Daoy (cell line): ENCODE measurements around the gene PLXNC1. TPM values are rescaled to one million over a fixed set of nuclear protein-coding genes. Genes with fewer than 3 reads are reported as not detected.
A peak's percentile ranks its signal among the peaks of the same experiment; 100 is the strongest.

Experiments used
- DNase-seq: peaks from one replicate; pipeline ENCODE4 v3.0.0-alpha.2; 2015; ENCODE audit warnings: low read depth
- total RNA-seq: library from RNA; depleted of rRNA; stranded (reverse); fragments of >200 nt; shearing (Covaris generic); gene quantifications from 2 replicates; pipeline ENCODE4 v1.2.3, GENCODE V29; 2014

The PLXNC1 gene
- total RNA-seq, 1 experiment from 2014 or later, result 2.1 TPM

DNA sequence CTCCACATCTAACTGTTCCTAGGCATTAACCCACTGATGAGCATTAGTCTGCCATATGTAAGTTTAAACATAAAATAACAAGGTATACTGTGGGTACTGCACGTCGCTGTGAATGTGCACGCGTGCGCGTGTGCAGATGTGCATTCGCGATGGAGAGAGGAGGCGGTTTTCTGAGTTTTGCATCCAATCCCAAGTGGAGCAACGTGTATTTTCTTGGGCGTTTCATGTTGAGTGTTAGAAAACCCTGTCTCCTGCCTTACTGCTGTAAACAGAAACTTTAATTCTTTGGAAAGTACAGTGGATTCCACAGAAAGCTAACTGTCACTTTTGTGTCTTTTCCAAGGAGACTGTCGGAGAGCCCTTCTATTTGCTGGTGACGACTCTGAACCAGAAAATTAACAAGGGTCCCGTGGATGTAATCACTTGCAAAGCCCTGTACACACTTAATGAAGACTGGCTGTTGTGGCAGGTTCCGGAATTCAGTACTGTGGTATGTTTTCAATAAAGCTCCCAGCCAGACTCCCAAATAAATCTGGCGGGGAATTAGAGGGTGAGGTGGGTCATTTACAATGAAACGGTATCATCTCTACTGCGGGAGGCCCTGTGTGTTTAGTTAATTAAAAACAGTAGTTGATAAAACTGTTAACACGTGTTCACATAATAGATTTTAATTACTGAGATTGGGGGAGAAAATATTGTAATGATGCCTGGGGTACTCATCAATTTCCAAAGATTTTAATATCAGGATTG, 116.5 kb downstream of the PLXNC1 start:
- no peak for DNase-seq

DNA sequence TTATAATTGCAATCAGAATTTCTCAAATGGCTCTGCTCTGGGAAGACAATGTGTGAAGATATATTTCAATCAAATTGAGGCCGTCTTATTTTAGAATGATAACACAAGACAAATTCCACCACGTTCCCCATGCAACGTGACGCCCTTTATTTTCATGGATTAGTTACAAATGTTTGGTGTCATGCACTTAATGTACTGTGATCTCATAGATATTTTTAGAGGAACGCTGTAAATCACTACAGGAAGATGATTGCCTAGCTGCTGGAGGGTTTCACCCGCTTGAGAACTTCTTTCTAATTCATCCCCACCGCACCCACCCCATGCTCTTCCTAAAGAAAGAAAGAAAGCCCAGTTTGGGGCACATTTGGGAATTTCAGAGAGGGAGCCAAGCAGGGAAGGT, 117.2 kb downstream of the PLXNC1 start:
- no peak for DNase-seq

DNA sequence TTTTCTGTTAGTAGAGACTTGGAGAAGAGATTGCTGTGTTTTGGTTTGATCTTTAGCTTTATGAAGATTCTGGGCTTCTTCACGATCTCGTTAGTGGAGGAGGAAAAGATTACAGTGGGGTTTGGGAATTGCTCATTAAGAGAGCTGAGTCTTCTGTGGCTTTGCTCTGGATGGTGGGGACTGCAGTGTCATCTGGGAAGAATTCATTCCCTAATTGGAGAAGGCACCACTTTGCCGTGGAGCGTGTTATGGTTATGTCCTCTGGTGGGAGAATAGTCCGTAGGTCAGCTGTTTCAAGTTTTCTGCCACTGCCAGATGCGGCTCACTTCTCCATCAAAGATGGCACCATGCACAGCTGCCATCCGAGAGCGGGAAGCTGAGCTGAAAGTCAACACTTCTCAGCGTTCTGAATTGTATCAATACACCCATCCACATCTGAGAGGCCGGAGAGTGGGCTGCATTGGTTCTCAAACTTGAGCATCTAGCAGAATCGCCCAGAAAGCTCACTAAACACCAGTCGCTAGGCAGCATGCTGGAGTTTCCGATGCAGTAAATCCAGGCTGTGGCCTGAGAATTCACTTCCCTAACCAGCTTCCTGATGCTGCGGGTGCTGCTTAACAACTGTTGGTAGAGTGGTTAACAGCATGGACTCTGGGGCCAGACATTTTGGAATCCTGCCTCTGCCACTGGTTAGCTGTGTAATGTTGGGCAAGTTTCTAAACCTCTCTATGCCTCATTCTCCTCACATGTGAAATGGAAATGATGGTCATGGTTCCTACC, 117.8 kb downstream of the PLXNC1 start:
- no peak for DNase-seq

DNA sequence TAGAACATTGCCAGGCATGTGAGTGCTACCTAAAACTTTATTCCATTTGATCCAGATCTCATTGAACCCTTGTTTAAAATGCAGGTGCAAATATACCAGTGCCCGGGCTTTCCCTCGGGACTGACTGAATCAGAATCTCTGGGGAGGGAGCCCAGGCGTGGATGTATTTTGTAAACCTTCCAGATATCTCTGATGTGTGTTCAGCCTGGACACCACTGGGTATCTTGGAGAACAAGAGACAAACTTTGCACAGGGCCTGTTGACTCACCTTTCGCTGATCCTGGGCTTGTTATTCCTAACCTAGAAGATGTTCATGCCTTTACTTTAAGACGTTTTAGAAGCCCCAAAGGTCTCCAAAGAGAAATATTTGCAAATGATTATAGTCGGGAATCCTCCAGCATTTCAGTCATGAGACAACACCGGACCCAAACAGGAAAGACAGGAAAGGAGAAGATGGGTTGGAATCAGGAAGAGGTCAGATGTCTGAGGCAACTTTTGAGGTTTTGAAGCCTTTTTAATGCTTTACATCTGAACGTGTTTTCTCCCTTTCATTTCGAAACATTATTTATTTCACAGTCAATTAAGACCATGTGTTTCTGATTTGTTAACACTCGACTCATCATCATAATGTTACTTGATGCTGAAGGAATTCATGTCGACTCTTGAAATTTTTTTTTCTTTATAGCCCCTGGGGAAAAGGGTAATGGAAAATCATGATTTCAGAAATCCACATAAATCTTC, 118.6 kb downstream of the PLXNC1 start:
- no peak for DNase-seq

DNA sequence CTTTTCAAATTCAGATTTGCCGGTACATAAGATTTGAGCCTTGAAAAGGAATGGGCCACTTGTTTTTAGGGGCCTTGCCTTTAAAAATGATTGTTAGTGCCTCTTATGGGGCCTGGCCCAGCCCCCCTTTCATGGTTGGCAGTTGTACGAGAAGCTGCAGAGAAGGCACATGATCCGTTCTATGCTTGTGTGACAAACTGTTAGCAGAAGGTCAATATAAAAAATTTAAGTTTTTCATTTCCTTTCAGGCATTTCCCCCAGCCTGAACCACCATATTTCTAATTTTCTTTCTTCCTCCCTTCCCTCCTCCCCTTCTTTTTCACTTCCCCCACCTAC, 119.1 kb downstream of the PLXNC1 start:
- DNase-seq, result no peak

DNA sequence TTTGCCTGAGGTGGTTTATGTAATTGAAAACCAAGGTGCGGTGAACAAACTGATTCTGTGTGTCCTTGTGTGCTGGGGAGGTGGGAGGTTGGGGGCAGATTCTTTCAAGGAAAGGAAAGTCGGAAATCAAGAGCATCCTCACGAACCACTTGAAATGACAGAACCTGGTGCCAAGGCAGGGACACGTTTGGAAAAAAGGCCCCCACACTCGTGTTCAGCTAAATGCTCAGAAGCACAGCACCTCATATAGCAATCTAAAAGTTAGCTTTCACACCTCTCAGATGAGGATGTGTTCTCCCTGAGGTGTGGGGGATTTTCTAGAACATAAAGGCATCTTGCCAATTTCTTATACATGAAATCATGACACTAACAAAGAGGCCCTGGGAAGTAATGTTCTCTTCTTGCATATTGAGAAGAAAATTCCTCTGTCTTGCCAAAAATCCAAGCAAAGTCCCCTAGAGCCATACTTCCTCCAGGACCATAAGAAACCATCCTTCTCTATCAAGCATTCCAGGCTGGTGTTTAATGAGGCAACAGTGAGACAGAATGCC, 119.6 kb downstream of the PLXNC1 start:
- no peak for DNase-seq

DNA sequence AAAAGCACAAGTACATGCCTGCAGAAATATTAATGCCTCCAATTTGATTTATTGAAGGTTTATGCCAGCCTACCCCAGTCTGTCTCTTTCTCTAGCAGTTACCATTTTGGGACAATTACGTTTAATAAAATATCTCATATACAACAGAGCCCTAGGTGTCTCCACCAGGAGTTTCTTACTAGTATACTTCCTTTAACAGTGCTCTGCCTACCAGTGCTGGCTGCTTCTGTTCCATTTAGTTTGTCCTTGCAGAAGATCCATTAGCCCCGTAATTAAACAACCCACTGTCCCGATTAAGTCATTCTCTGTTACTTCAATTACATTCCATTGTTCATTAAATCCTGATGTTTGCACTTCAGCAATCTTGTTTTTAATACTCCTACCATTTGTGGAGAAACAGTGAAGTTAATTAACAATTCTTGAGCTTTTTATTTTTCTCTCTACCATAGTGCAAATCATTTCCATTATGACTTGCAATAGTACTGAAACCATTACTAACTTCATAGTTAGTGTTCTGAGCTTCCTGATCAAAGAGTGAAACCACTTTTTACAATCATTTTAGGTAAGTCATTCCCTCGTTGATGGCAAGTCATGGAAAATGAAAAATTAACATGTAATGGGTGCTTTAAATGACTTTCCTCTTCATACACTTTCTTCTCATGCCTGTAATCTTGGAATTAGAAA, 121.1 kb downstream of the PLXNC1 start:
- DNase-seq, result no peak

DNA sequence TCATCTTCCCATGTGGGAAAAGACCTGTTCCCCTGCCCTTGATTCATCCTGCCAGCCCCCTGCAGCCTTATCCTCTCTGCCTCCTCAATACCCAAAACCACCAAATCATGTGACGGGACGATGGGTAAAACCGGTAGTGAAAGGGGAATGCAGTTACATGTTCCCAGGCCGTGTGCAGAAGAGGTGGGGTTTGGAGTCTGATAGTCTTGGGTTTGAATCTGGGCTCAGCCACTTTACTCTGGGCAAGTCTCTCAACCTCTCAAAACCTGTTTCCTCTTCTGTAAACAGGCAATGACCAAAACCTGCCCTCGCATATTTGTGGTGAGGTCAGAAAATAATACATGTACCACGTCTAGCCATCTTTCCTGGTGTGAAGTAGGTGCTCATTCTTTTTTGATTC, 123.0 kb downstream of the PLXNC1 start:
- DNase-seq, result no peak

DNA sequence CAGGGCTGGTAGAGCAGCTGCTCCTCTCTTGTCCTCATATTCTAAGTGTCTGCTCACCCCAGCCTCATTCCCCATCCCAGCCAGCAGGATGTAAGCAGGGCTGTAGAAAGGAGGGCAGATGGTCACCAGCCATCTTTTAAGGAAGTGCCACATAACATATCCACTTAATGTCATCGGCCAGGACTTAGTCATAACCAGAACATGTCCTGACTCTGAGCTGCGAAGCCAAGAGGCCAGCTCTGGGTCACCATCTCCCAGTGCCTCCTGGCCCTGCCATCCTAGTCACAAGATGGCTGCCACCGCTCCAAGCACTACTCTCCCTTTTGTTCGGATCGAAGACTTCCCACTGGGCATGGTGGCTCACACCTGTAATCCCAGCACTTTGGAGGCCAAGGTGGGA, 123.9 kb downstream of the PLXNC1 start:
- DNase-seq, result no peak

DNA sequence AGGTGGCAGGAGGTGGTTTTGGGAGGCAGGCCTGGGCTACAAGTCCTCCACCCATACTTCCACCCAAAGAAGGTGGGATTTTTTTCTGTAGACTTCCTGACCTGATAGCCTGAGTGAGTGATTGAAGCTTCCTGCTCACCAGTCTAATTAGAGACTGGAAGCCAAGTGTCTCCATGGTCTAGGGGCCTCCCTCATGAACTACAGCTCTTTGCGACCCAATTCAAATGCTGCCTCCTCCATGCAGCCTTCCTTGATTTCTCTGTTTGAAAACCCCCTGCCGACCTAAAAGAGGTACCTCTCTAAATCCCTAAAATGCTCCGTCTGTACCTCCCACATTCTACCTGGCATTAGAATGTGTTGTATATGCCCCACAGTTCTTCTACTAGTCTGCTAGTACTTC, 124.9 kb downstream of the PLXNC1 start:
- no peak for DNase-seq

DNA sequence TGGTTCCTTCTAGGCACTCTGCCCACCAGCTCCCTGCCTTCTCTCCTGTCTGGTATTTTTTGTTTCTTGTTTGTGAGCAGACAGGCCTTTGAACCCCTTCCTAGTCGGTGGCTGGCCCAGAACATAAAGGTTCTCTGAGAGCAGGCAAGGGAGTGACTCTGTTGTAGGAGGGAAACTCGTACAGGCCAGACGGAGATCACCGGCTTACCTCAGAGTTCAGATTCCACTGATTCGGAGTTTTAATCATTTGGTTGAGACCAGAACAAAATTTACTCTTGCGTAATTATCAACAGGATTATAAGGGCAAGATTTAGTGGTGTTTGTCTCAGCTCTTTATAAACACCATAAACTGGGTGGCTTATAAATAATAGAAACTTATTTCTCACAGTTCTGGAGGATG, 128.3 kb downstream of the PLXNC1 start:
- DNase-seq, result no peak

DNA sequence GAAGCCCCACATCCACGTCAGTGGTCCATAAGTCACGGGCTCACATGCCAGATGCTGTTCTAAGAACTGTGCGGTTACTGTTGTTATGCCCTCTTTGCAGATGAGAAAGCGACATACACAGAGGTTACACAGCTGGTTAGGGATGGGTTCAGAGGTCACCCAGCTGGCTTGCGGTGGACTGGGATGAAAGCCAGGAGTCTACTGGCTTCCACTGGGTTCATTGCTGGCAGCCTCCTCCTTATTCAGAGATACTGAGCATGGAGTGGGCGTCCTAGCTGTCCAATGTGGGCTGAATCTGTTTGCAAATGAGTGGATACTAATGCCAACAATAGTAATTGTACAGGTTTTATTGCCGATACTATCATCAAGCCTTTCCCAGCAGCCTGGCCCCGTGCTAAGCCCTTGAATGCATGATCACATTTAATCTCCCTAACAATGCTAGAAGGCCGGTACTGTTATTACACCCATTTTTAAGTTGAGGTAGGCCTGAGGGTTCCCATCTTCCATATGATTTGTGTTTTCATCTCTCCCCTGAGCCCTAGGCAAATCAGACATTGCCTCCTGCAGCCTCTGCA, 129.1 kb downstream of the PLXNC1 start:
- DNase-seq, result no peak

DNA sequence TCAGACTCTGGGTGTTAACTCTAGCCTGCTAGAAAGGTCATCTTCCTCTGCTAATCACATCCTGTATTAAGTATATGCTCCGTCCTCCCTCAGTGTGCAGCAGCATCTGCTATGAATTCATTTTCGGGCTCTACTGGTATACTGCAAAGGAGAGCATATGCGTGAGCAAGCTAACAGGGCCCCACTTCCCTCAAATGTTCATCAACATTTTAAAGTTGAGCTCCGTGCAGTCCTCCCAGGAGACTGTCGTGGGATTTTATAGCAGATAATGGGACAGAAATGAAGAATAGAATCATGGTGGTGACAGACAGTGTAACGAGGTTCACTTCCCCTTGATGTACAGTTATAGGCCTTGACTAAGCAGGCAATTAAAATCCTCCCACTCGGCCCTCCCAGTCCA, 131.7 kb downstream of the PLXNC1 start:
- DNase-seq, result no peak

DNA sequence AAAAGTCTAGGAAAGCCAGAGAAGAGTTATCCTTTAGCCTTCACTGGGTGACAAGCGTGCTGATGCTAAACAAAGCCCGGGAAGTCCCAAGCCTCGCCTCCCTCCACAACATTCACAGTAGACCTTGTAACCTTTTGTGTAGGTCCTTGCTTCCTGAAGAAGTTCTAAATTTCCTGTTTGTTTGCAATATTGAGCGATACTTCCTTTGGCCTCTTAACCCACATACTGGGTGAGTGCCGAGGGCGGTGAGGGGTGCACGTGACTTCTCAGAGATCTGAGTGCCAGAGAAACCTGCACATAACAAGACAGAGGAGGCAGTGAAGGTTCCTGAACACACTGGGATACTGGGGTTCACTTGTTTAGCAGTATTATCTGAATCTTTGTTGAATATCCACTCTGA, 134.3 kb downstream of the PLXNC1 start:
- no peak for DNase-seq

DNA sequence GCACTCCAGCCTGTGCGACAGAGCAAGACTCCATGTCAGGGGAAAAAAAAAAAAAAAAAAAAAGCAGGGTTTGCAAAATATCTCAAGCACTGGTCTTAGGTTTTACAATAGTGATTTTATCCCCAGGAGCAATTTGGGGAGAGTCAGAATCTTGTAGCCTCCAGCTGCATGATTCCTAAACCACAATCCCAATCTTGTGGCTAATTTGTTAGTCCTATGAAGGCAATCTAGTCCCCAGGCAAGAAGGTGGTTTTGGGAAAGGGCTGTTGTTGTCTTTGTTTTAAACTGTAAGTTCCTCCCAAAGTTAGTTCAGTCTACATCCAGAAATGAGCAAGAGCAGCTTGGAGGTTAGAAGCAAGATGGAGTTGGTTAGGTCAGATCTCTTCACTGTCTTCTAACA, 135.7 kb downstream of the PLXNC1 start:
- DNase-seq, result no peak

DNA sequence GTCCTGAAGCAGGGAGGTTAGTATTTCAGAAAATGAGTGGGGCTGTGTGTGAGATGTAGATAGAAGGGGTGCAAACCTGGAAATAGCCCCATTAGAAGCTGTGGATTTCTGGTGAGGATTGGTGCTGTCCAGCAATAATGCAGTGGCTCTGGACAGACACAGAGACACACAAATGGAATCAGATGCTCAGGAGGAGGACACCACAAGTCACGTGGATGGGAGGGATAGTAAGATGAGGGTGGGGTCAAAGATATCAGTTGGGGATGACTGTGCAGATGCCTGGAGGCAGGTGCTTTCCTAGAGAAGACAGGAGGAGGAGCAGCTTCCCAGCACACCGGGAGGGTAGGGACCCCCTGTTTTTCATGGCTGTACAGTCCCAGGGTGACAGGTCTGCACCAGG, 136.5 kb downstream of the PLXNC1 start:
- no peak for DNase-seq

DNA sequence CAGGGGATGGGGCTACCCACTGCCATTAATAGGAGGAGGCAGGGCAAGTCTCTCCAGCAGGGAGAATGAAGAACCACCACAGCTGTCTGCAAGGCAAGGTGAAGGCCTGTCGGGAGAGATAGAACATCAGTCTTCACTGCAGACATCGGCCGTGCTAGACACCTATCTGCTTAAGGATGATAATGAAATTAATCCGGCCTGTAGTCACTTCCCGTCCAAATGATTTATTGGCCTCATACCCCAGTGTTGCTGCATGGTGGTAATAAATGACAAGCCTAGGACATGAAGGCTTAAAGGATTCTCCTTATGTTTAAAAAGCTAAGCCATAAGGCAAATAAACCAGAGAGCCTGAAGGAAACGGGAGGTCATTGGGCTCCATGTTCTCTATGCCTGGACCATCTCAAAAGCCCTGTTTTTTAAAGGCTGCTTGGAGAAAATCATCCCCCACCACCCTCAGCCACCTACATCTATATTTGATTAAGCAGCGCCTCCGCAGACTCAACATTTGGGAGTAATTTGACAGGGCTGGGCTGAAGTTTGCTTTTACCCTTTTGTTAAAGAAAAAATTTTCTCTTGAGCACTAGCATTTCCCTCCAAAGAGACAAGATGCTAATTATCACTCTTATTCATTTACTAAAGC, 137.7 kb downstream of the PLXNC1 start:
- no peak for DNase-seq

DNA sequence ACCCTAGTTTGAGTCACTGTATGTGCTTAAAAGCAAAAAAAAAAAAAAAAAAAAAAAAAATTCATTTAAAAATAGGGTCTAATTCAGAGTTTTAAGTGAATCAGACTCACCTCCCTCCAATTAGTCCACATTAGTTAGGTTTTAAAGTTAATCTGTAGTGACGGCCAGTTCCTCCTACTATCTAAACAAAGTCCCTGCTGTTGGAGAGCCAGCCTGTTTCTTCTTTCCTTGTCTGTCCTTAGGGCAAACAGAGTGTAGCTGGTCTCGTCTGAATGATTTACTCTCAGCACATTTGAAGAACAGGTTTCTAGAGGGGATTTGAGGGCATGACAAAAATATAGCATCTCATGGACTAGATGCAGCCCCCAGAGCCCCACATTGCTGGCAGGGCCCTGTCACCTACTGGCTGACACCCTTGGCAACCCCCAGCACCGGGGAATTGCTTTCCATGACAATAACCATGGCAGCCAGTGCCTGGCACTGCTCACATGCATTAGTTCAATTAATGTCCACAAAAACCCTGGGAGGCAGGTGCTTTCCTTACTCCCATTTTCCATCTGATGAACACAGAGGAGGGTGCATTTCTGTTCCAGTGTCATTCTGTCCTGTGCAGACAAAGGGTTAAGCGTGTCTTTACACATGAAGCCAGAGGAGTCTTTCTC, 138.3 kb downstream of the PLXNC1 start:
- no peak for DNase-seq

DNA sequence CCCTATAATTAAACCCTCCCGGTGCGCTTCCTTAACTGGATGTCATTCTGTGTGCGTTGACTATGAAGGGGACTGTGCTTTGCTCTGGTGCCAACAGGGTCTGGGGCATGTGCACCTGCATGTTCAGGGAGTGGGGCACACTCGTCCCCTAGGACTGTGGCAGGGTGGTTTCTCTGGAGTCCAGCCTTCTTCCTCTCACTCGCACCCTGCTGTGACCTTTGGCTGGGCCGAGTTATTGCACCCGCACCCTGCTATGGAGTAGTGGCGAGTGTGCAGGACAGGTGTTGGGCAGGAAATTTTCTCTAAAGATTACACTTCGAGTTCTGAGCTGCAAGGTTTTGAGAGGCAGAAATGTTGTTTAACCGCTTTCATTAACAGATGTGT, 138.9 kb downstream of the PLXNC1 start:
- DNase-seq, result no peak

DNA sequence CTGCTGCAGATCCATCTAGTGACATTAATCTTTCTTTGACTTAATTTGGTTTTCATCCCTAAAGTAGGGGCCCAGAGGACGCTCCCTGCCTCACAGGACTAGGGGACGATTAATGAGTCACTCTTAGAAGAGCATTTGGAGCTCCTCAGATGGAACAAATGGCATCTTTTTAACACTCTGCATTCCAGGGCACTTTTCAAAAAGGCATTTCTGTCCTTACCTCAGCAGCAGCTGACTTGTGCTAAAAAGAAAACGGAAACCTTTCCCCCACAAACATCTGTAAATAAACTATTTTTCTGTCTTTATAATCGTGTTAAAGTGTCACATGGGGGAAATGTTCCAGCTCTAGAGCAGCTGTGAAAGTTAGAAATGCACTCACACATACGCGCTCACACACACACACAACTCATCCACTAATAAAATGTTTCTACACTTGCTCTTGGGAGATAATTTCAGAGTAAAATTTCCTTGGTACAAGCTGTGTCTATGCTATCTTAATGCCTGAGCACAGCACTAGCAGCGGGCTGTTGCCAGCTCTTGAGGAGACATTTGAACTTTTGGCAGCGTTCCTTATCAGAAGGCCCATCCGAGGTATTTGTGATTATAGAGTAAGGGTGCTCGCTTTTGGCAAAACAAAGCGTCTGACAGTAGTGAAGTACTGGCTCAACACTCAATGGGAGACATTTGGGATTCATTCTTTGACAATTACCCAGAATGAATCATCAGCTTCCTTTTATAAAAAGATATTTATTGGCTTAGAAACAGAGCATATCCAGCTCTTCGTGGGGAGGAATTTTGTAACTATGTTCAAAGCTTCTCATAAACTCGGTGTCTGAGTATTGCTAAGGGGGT, 141.3 kb downstream of the PLXNC1 start:
- peak; percentile 63 for DNase-seq
